Fibroblast of lung (primary cell): ENCODE results near the gene SMPD3. TPM values are rescaled to one million over a fixed set of nuclear protein-coding genes. Genes with fewer than 3 reads are reported as not detected.

Source experiments
- DNase-seq, 2 donors: peaks; one replicate each; pipeline versions ENCODE4 v3.0.0 to v3.0.0-alpha.2; 2010; ENCODE audit warnings: low read depth in 2 of 2
- H2AFZ ChIP-seq: 2 replicates; pipeline ENCODE4 v1.5.1; 2012; ENCODE audit warnings: low read length, control low read depth, inconsistent platforms
- H3K27ac ChIP-seq: 2 replicates; pipeline ENCODE4 v1.5.1; 2011; ENCODE audit warnings: low read length, control low read depth; ENCODE audit not compliant: insufficient read depth
- H3K27me3 ChIP-seq: 2 replicates; pipeline ENCODE4 v1.5.1; 2011; ENCODE audit warnings: mild to moderate bottlenecking, low read length; ENCODE audit not compliant: control insufficient read depth, insufficient read depth
- H3K36me3 ChIP-seq: 2 replicates; pipeline ENCODE4 v1.5.1; 2011; ENCODE audit warnings: low read length; ENCODE audit not compliant: control insufficient read depth, insufficient read depth
- H3K4me1 ChIP-seq: 2 replicates; pipeline ENCODE4 v1.5.1; 2011; ENCODE audit warnings: low read length; ENCODE audit not compliant: control insufficient read depth, insufficient read depth; ENCODE audit errors: extremely low read depth
- H3K4me2 ChIP-seq: 2 replicates; pipeline ENCODE4 v1.5.1; 2011; ENCODE audit warnings: low read length, control low read depth; ENCODE audit not compliant: insufficient read depth; ENCODE audit errors: extremely low read depth
- H3K4me3 ChIP-seq, 4 experiments: fragments of 200-600 bp in 1 of 4; sonication (generic) in 1 of 4; replicated peaks in 1 of 4; 2 replicates each; pipeline ENCODE4 v1.5.1; 2011 to 2016; ENCODE audit warnings: low read length in 4 of 4, low read depth in 3 of 4, mild to moderate bottlenecking in 3 of 4, control low read depth in 2 of 4, inconsistent platforms in 1 of 4, mixed read lengths in 1 of 4; ENCODE audit not compliant: insufficient read depth in 1 of 4; ENCODE audit errors: control extremely low read depth in 1 of 4
- H3K79me2 ChIP-seq: 2 replicates; pipeline ENCODE4 v1.5.1; 2012; ENCODE audit warnings: mild to moderate bottlenecking, low read length, inconsistent platforms; ENCODE audit not compliant: control insufficient read depth, insufficient read depth
- H3K9ac ChIP-seq: 2 replicates; pipeline ENCODE4 v1.5.1; 2011; ENCODE audit warnings: mild to moderate bottlenecking, low read length, control low read depth; ENCODE audit not compliant: insufficient read depth
- H3K9me3 ChIP-seq: 2 replicates; pipeline ENCODE4 v1.5.1; 2012; ENCODE audit warnings: low read depth, low read length; ENCODE audit not compliant: control insufficient read depth, insufficient read depth
- H4K20me1 ChIP-seq: 2 replicates; pipeline ENCODE4 v1.5.1; 2011; ENCODE audit warnings: low read length; ENCODE audit not compliant: control insufficient read depth, insufficient read depth; ENCODE audit errors: extremely low read depth
- EZH2 ChIP-seq: IDR thresholded peaks from 2 replicates; pipeline ENCODE4 v1.5.1; 2012; ENCODE audit warnings: low read length, control low read depth, mild to moderate bottlenecking; ENCODE audit errors: missing control alignments
- polyA plus RNA-seq, 2 donors: library from polyadenylated mRNA; depleted of rRNA in 1 of 2; stranded (reverse) in 1 of 2; unstranded in 1 of 2; fragments of >200 nt; gene quantifications; 2 replicates each; pipeline ENCODE4 v1.2.1, GENCODE V29; 2011 to 2012; ENCODE audit warnings: missing spikeins in 1 of 2
- total RNA-seq: library from RNA; depleted of rRNA; stranded (reverse); fragments of >200 nt; gene quantifications from 2 replicates; pipeline ENCODE4 v1.2.1, GENCODE V29; 2014
- TF ChIP-seq, protein P1 (sequence below), 2 donors: IDR thresholded peaks in 1 of 2; conservative IDR thresholded peaks in 1 of 2; 1 replicate in 1 of 2; 2 replicates in 1 of 2; pipeline ENCODE4 v1.5.1; 2011 to 2012; ENCODE audit warnings: low read length in 2 of 2, control low read depth in 1 of 2, inconsistent platforms in 1 of 2, low read depth in 1 of 2, mild to moderate bottlenecking in 1 of 2

The SMPD3 gene
- total and polyA plus RNA-seq, 2 donors (not counting 1 experiment from before 2014, with no cell fraction given): under 0.01 to 0.08 TPM

DNA sequence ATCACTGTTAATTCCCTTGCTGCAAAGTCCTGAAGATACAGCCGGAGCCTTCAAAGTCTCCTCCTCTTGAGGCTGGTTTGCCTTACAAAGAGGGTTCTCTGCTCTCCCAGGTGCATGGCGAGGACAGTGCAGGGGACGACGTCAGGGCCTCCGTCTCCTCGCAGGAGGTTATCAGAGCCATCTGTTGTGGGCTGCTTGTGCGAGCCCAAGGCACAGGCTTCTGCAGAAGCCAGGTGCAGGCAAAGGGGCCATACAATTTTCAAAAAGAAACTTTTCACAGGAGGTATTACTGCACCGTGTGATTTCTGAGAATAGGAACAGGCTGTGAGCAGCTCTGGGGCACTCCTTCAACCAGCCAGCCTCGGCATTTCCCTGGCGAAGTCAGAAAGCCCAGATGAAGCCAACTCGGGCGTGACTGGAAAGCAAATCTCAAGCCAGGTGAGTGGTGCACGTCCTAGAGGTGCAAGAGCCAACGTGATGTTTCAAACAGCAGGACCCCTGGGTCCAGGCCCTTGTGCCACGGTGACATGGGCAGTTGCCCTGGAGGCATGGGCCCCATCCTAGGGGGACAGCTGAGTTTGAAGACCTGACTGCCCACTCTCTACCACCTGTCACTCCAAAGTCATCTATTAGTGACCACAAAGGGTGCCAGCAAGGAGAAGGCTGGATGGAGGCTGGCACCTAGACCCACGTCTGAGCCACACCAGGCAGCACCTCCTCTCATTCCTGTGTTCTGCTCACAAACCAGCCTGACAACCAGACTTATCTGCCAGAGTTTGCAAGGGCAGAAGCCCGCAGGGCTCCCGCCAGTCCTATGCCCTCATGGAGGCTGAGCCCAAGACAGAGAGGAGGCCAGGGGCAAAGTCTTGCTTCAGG is 68.6 kb downstream of the SMPD3 start:
- Histone ChIP-seq H3K4me3 (no peak overlapping the region), H3K27ac (no peak overlapping the region), H3K9ac (no peak overlapping the region), H3K79me2 (no peaks in the 10 kb centered on the region), H4K20me1 (no peaks in the 10 kb centered on the region), H3K27me3 (peaks cover 12% of the 10 kb centered on the region), H2AFZ (no peak overlapping the region), H3K4me1 (no peaks in the 10 kb centered on the region), H3K9me3 (no peaks in the 10 kb centered on the region), H3K36me3 (no peaks in the 10 kb centered on the region), H3K4me2 (no peak overlapping the region)
- TF ChIP-seq, protein P1, sequence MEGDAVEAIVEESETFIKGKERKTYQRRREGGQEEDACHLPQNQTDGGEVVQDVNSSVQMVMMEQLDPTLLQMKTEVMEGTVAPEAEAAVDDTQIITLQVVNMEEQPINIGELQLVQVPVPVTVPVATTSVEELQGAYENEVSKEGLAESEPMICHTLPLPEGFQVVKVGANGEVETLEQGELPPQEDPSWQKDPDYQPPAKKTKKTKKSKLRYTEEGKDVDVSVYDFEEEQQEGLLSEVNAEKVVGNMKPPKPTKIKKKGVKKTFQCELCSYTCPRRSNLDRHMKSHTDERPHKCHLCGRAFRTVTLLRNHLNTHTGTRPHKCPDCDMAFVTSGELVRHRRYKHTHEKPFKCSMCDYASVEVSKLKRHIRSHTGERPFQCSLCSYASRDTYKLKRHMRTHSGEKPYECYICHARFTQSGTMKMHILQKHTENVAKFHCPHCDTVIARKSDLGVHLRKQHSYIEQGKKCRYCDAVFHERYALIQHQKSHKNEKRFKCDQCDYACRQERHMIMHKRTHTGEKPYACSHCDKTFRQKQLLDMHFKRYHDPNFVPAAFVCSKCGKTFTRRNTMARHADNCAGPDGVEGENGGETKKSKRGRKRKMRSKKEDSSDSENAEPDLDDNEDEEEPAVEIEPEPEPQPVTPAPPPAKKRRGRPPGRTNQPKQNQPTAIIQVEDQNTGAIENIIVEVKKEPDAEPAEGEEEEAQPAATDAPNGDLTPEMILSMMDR (conservative IDR thresholded peaks at IDR 0.05 in 1 of 2, IDR thresholded peaks at IDR 0.05 in 1 of 2; ENCODE audit: low read depth in 1 of 2, low read length in 2 of 2): no peak
- no peak for TF ChIP-seq EZH2
- no peak for DNase-seq

DNA sequence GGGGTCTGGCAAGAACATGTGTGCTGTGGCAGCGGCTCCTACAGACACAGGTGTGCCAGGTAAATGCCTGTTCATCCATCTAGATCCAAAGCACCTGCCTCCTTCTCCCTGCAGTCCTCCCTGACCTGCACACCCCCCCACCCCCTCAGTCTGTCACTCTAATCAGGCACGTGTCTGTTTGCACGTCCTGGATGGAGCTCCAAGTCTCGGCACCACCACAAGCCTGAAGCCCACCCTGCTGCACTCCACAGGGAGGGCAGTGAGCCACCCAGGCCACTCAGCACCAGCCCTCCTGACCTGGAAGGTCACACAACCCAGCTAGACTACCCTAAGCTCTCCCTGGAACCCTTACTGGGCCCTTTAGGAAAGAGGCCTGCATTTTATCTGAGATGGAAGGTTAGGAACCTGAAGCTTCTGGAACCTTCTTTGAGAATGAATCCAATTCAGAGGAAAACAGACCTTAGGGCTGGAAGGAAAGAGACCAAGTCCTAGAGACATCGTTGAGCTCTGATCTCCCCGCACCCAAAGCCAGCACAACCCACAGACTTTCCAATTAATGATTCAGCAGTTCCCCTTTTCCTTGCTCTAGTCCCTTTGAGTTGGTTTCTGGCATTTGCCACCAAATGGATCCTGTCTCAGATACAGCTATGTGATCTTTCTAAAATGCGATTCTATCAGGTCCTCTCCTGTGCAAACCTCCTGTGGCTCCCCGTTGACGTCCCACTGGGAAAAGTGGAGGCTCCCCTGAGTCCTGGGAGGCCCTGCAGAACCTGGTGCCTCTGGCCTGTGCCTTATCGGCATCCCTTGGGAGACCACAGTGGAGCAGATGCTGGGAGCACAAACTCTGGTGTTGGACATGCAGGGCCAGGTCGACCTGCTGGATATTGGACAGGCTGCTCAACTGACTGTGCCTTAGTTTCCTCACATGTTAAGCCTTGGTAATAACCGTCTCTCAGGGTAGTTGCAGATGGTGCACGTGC is 69.6 kb downstream of the SMPD3 start:
- DNase-seq: no peak
- Histone ChIP-seq H3K9me3 (no peaks in the 10 kb centered on the region), H3K4me3 (no peak overlapping the region), H3K9ac (no peak overlapping the region), H3K4me1 (no peaks in the 10 kb centered on the region), H3K27ac (no peak overlapping the region), H2AFZ (no peak overlapping the region), H3K27me3 (peaks cover 12% of the 10 kb centered on the region), H3K36me3 (no peaks in the 10 kb centered on the region), H3K4me2 (no peak overlapping the region), H3K79me2 (no peaks in the 10 kb centered on the region), H4K20me1 (no peaks in the 10 kb centered on the region)
- no peak for TF ChIP-seq EZH2
- TF ChIP-seq, protein P1 (conservative IDR thresholded peaks at IDR 0.05 in 1 of 2, IDR thresholded peaks at IDR 0.05 in 1 of 2; ENCODE audit: low read depth in 1 of 2, low read length in 2 of 2): no peak
